ENCODE data around the gene E2F7.

The E2F7 gene

DNA sequence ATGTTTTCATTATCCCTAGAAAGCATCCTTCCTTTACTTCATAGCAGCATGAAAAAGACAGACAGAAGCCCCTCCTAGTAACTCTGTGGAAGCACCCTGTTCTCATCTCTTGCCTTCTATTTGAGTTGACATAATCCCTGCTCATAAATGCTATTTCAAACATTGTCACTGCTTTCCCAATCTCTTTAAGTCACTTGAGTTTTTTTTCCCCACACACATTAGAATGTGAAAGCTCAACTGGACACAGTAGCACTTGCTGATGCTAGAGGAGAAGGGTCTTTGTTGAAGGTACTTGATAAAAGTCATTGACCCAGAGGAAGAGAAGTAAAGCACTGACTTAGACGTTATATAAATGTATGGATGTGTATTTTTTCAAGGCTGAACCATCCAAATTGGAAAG lies 3.0 kb downstream of the E2F7 start:
- peak; percentile 48 for DNase-seq

DNA sequence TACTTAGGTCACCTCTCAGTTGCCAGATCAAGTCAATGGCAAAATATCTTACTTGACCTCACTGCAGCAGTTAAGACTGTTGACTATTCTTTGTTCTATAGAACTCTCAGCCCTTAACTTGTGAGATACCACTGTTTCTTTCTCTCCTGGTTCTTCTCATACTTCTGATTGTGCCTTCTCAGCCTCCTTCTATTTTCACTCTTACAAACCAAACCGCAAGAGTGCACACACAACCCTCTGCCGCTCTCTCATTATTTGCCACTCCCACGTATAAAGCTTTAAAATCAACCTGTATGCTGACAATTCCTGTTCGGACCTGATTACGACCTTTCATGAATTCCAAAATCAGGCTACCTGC lies 4.5 kb downstream of the E2F7 start:
- no peak for DNase-seq

DNA sequence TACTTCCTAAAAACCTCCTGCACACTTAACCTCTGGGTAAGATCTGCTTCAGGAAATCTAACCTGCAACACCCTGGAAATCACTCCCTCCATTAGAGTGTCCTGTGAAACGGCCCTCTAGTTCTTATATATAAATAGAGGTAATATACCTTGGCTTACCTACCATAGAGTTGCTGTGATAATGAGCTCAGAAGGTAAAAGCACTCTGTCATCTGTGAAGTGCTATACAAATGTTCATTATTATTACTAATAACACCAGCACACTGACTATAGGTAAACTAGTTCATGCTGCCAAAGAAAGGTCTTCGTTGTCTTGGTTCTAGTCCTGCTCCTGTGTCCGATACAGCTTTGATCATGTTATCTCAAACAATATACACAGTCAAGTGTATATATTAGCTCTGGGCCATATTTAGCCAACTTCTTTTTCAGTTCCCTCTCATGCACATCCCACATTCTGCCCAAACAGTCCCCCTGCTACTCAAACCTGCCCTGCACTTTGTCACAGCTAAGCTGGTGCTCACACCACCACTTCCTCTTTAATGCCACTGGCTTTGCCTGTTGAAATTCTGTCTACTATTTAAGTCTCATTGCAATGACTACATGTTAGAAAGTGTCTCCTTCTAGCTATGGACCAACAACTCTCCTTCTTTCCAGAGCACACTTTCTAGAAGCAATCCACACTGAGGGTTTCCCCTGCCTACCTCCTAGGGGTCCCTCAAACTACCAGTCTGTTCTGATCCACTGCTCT lies 5.1 kb downstream of the E2F7 start:
- no peak for DNase-seq

DNA sequence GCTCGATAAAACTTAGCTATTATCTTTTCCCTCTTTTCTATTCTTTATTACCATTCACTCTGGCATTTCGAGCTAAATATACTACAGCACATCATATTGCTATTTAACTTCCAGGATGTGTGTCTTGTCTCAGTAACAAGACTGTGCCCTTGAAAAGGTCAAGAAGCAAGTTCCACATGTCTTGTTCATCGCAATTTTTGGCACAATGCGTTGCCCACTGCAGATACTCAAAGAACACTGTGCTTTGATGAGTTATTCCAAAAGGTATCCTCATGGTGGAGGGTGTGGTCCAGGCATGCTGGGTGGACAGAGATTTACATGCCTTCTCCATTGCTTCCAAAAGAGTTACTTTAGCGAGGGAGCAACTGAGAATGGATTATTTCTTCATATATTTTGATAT lies 6.6 kb downstream of the E2F7 start:
- DNase-seq = no peak

DNA sequence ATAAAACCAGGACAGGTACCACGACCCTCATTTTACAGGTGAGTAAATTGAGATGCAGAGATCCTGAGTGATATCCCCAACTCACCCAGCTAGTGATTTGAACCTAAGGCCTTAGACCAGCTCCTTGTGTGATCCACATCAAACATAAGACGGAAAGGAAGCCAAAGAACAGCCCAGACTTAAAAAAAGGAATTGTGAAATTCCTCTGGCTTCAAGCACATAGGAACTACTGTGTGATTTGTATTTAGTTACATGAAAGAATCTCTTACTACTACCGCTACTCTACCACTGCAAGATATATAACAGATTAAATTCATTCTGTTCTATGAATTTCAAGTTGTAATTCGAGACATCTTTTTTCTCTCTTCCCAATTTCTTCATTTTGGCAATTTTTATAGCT lies 10.5 kb downstream of the E2F7 start:
- DNase-seq = no peak

DNA sequence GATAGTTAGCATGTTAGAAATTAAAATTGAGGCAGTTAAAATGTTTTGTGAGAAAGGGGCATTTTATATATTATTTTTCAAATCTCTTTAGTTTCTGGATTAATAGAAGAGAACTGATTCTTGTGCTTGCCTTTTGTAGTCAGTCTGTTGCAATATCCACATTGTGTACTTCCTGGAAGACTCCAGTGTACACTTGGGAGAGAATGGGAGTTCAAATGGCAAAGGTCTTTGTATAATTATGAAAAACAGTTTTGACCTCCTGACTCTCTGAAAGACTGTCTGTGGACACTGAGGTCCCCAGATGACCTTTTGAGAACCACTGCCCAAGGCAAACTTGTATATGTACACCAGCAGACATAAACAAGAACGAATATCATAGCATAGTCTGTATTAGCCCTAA lies 12.1 kb downstream of the E2F7 start:
- no peak for DNase-seq

DNA sequence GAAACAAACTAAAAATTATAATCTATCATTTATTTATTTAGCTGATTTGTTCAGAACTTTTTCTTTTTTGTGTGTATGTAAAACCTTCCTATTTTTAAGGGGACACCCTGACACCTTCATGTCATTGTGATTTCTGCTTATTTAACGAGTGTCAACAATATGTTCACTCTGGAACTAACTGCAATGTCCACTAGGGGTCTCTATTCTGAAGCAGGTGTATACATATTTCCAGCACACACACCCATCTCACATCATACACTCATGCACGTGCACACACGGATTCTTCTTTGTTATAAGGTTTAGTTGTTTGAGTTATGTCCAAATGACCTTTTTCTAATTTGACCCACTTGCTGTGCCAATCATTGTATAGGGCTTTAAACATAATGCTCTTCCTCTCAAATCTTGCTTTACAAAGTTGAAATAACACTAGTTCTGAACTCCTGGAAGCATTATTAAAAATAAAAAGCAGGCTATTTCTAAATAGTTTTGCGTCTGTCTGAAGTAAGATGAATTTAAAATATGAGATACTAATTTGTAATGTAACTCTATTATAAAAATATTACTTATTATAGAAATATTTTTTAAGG lies 15.5 kb downstream of the E2F7 start:
- peak; percentile 94 for DNase-seq

DNA sequence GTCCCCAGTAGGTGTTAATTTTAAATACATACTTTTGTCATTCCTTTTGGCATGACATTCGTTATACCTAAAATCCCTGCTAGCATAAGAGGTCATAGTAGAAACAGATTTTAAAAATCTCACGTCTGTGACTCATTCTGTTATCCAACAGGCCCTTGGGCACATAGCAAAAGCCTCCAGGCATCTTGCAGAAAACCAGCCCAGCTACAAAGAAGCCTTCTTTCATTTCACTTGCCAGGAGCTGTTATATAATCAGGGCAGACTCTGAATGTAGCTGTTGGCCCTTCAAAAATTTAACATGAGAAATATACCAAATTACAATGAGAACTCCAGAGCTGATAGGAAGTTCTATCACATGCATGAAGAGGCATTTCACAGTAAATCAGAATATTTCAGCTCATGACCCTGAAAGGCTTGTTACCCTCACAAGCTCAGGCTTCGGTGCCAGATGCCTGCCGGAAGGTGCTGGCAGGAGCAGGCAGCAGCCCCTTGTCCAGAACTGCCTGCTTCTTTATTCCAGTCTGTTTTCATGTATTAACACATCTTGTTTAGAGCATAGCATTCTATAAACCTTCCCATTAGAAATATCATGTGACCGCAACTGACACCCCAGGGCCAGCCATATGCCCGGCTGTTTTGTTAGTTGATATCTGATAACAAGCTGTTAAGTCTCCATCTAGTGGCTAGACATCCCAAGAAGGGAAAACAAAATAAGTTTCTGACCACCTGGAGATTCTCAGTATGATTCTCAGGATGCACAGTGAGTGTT lies 17.8 kb downstream of the E2F7 start:
- DNase-seq = no peak

DNA sequence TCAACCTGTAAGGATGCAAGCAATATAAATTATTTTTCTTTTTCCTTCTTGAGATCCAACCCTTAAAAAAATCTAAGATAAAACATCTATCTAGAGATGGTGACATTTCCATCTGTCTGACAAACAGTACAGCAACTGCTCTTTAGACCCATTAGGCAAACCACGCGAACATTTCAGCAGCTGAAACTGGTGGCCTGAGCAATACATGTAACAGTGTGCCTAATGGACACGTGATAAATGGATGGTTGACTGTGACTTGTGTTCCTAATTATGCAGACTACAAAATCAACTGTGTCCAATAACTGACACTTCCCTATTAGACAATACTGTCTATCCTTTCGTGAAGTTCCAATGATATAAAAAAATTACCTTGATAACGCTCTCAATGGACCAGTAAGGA lies 18.9 kb downstream of the E2F7 start:
- no peak for DNase-seq

DNA sequence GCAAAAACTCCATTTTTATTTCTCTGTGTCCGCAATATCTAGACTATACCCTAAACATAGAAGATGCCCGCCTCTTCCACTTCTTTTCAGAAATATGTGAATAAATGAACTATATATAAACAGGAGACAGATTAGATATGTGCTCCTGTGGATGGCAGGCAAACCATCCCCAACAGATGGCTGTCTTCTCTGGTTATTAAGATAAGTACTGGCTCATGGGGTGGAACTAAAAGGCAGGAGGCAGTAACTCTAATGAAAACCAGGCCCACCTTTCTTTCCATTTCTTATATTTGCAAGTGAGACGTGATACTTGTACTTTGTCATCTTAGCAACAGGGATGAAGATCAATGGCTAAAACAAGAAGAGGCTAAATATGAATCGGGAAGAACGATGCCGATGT lies 20.2 kb downstream of the E2F7 start:
- DNase-seq = no peak

DNA sequence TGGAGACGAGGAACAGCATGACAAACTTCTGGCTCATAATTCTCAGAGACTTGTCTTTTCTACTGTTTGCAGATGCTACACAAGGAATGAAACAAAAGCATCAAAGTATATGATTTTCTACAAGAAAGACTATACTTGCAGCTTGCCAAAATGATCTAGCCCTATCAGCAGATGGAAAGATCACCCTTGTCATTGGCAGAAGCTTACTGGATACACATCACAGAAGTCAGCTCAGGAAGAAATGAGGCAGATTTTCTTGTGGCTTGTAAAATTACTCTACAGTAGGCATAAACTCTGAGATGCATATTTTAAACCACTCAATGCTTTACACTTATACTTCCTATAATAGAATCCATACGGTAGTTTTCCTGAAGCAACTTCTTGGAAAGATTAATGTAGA lies 20.6 kb downstream of the E2F7 start:
- DNase-seq = no peak

DNA sequence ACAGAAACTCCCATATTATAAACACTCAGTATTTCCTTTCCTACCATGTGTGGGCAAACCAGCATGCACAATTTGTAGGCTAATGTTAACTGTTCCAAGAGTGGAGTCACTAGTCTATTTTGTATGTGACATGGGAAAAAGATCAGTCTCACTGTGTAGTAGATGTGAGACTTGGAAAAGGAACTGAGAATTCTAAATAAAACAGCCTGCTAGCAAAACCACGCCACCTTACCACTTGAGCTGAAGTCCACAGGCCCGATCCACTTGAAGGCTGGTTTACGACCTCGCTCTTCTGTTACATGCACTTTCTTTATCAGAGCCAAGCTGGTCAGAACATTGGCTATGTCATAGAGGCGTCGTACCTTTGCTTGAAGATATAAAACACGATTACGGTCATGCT lies 22.5 kb downstream of the E2F7 start:
- no peak for DNase-seq

DNA sequence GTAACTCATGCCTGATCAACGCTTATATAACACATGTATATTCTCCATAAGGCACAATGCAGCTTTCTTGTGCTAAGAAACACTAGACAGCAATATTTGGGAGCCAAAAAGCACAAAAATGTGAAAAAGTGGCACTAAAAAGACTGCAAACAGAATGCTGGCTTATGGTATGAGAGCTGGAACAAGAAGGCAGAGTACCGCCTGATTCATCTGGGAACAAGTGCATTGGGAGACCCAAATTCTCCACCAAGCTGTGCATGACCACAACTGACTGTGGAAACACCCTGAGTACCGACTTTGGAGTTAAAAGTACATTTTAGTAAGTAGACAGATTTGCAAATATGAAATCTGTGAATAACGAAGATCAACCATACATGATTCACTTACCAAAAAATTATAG lies 25.1 kb downstream of the E2F7 start:
- no peak for DNase-seq

DNA sequence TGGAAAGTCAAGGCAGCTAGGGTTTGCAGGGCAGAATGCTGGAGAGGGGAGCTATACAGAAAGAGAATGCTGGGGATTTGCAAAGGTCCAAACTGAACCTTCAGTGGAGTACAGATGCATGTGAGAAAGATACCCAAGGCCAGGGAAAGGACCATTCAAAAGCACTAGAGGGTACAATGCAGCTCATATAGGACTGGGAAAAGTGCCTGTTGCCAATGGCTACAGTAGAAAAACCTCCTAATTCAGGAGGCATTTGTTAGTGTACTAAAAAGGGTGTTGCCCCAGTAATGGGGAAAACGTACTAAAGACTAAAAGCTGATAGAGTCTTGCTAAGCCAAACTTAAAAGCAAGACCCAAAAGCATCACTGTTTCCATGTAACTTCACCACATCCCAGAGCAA lies 30.1 kb downstream of the E2F7 start:
- DNase-seq = no peak

DNA sequence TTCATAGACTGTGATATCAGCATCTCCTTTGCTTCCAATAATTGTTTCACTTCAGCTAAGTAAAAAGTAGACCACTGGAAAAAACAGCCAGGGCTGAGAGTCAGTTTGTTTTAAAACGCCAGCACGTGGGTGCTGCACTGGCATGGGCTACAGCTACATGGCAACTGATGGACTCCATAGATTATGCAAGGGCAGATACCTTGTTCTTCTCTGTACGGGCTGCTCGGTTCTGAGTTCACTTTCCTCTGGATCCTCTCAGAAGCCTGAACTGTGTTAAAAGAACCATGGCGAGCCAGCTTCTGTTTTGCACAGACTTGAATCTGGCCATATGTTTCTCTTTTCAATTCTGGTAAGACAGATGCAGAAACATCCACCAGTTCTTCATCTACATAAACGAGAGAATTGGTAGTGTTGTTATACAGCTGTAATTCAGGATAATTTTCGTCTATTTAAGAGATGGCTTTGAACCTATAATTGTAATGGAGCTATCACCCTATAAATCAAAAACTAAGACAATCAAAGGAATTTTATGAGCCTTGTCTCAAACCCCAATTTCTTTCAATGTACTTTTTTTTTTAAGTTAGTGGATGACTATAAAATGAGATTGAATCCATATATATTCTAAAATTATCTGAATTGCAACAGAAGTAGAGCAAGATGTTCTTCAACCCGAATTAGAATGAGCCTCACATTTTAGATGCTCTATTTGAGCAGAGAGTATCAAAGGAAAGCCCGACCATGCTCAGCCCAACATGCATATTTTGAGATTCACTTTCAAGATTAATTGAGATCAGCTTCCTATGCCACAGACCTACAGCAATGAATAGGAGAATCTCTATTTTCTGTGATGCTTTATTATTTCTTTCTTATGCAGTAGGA lies 31.5 kb downstream of the E2F7 start:
- no peak for DNase-seq

DNA sequence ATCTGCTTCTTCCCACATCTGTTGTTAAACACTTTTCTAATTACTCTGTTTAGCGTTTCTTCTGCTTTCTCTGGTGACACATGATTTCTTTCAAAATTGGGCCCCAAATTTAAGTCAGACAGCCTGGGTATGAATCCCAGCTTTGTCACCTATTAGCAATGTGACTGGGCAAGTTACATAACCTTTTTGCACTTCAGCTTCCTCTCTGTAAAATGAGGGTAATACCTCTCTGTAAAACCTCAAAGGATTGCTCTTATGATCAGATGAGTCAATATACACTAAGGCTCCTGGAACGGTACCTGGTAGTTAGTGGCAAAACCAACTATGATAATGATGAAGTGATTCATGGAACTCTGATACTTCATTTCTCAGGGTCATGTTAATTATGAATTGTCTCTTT lies 33.0 kb downstream of the E2F7 start:
- DNase-seq = no peak

DNA sequence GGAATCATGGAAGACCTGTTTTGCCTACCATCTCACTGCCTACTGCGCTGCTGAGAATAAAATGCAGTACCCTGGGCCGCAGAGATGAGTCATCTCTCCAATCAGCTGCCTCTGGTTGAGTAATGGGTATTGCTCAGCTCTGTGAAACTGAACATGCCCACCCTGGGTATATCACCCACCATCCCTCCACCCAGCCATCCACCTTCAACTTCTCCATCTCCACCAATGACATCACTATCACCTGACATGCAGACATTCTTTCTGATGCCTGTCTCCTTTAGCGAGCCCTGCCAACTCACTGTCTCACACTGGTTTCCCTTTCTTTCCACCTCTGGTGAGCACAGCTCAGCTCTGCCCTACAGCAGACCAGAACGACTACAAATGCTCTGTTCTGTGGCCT lies 33.6 kb downstream of the E2F7 start:
- no peak for DNase-seq

DNA sequence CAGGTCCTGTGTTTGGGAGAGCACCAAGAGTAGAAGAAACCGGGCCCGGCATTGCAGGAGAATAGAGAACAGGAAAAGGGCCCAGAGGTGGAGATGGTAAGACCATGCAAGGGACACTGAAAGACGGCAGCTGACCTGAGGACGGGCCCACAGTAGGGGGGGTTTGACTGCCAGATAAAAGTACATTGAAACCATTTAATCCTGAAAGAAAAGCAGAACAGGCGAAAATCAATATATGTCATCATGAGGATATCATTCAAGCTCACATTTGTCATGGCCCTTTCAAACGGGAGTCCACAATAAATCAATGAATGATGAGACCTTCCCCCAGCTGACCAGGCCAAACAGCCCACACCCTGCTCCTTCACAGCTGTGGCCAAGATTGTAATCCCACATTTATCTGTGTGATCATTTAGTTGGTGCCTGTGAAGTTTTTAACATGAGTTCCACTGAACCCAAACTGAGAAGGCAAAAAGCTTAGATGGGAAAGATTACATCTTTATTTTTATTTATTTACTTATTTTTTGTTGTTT lies 39.5 kb downstream of the E2F7 start:
- no peak for DNase-seq

DNA sequence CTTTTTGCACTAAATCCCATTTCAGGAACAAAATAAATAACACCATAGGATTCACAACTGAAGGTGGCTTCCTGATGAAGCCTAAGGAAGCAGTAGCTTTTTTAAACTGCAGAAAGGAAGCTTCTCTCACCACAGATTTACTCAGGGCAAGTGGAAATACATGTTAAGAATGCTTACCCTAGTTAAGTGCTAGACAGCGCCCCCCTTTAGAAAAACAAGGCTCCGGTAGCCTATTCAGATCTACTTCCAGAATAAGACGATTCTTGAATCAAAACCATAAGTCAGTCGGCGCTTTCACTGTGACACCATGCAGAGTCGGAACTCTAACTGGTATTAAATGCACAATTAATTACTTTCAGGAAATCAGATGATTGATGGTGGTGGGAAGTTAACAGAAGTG lies 41.9 kb downstream of the E2F7 start:
- no peak for DNase-seq

DNA sequence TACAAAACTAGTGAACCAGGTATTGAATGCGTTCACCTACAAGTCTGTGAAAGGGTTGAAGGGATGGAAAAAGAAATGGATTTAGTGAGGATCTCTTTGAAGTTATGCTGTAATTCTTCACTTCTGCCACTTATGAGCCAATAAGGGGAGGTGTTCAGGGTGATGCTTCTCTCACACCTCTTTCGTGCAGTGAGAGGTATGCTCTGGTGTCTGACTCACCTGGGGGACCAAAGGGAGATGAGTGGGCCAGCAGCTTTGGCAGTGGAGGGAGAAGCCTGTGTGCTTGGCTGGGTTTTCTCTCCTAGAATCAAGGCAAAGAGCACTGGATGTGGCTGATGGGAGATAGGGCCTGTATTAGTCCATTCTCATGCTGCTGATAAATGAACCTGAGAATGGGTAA lies 45.4 kb downstream of the E2F7 start:
- DNase-seq = no peak

DNA sequence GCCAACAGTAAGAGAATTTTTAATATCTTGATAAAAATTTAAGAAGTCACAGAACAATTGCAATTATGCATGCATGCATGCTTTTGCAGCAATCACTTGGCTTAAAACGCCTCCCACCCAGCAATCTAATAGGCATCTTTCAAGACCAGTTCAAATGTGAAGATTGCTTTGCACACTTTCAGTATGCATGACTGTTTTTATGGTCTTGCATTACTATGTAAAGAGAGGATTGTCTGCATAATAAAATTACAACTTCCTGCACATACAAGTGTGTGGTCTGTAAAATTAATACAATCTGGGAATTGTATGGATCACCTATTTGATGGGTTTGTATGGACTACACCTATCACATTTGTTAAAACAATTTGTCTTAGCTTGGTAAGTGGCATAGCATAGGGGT lies 48.8 kb downstream of the E2F7 start:
- no peak for DNase-seq

DNA sequence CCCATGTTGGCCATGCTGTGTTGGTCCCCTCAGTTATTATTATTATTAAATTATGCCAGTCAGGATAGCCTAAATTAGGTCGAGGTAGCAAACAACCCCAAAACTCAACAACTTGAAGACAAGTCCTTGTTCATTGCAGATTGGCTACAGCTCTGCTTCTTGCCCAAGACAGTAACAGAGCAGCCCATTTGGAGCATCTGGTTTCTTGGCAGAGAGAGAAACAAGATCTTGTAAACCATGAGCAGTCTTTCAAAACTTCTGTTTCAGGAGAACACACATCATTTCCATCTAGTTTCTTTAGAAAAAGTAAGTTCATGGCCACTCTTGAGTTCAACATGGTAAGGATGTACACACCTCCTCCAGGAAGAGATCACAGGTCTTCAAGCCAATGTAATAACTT lies 52.3 kb downstream of the E2F7 start:
- no peak for DNase-seq
